H9 (cell line): ENCODE measurements around the gene SASS6. TPM values are rescaled to one million over a fixed set of nuclear protein-coding genes. Genes with fewer than 3 reads are reported as not detected.

Source experiments
- DNase-seq: peaks from one replicate; pipeline ENCODE4 v3.0.0-alpha.2; 2017
- H2AFZ ChIP-seq: one replicate; pipeline ENCODE4 v1.6.1; 2013; ENCODE audit warnings: mild to moderate bottlenecking, low read length, control low read depth, moderate library complexity
- H2AK5ac ChIP-seq: 2 replicates; pipeline ENCODE4 v1.6.1; 2013; ENCODE audit warnings: low read length, control low read depth, mixed read lengths; ENCODE audit not compliant: insufficient read length
- H2BK120ac ChIP-seq: one replicate; pipeline ENCODE4 v1.6.1; 2013; ENCODE audit warnings: low read depth, mild to moderate bottlenecking, low read length, control low read depth, inconsistent platforms; ENCODE audit not compliant: poor library complexity, severe bottlenecking
- H2BK12ac ChIP-seq: 2 replicates; pipeline ENCODE4 v1.6.1; 2013; ENCODE audit warnings: low read length, control low read depth, mixed read lengths, low read depth; ENCODE audit not compliant: insufficient read length
- H2BK15ac ChIP-seq: 2 replicates; pipeline ENCODE4 v1.6.1; 2013; ENCODE audit warnings: low read depth, low read length, control low read depth
- H2BK20ac ChIP-seq: one replicate; pipeline ENCODE4 v1.6.1; 2013; ENCODE audit warnings: low read depth, mild to moderate bottlenecking, low read length, control low read depth, inconsistent platforms; ENCODE audit not compliant: poor library complexity, severe bottlenecking
- H2BK5ac ChIP-seq: 2 replicates; pipeline ENCODE4 v1.6.1; 2013; ENCODE audit warnings: low read length, control low read depth, mixed read lengths; ENCODE audit not compliant: insufficient read length
- H3K14ac ChIP-seq: 2 replicates; pipeline ENCODE4 v1.6.1; 2013; ENCODE audit warnings: low read length, control low read depth; ENCODE audit not compliant: insufficient read depth
- H3K18ac ChIP-seq: 2 replicates; pipeline ENCODE4 v1.6.1; 2013; ENCODE audit warnings: low read depth, mild to moderate bottlenecking, mixed read lengths, low read length, control low read depth; ENCODE audit not compliant: insufficient read length
- H3K23ac ChIP-seq: 2 replicates; pipeline ENCODE4 v1.6.1; 2013; ENCODE audit warnings: low read length, control low read depth, mixed read lengths, low read depth; ENCODE audit not compliant: insufficient read length
- H3K23me2 ChIP-seq: 2 replicates; pipeline ENCODE4 v1.6.1; 2013; ENCODE audit warnings: low read depth, mild to moderate bottlenecking, mixed read lengths, low read length, control low read depth; ENCODE audit not compliant: insufficient read length, poor library complexity, severe bottlenecking
- H3K27ac ChIP-seq: 2 replicates; pipeline ENCODE4 v1.5.1; 2013; ENCODE audit warnings: low read length, control low read depth, mixed read lengths, low read depth; ENCODE audit not compliant: insufficient read length
- H3K27me3 ChIP-seq: 2 replicates; pipeline ENCODE4 v1.6.1; 2013; ENCODE audit warnings: low read length, control low read depth, inconsistent platforms; ENCODE audit not compliant: insufficient read depth
- H3K4ac ChIP-seq: 2 replicates; pipeline ENCODE4 v1.6.1; 2013; ENCODE audit warnings: low read depth, mild to moderate bottlenecking, control low read depth, inconsistent platforms, low read length, moderate library complexity
- H3K4me1 ChIP-seq: 2 replicates; pipeline ENCODE4 v1.6.1; 2013; ENCODE audit warnings: low read length, control low read depth, inconsistent platforms; ENCODE audit not compliant: insufficient read depth
- H3K4me2 ChIP-seq: 2 replicates; pipeline ENCODE4 v1.6.1; 2013; ENCODE audit warnings: low read length, control low read depth, mixed read lengths; ENCODE audit not compliant: insufficient read length, insufficient read depth
- H3K56ac ChIP-seq: 2 replicates; pipeline ENCODE4 v1.6.1; 2013; ENCODE audit warnings: low read depth, mild to moderate bottlenecking, mixed read lengths, low read length, control low read depth; ENCODE audit not compliant: insufficient read length
- H3K79me1 ChIP-seq: 2 replicates; pipeline ENCODE4 v1.6.1; 2013; ENCODE audit warnings: low read depth, mild to moderate bottlenecking, moderate library complexity, low read length, control low read depth, inconsistent platforms; ENCODE audit not compliant: insufficient read depth, poor library complexity, severe bottlenecking
- H3K79me2 ChIP-seq: 2 replicates; pipeline ENCODE4 v1.6.1; 2013; ENCODE audit warnings: low read length, control low read depth, inconsistent platforms; ENCODE audit not compliant: insufficient read depth
- H3K9ac ChIP-seq: 2 replicates; pipeline ENCODE4 v1.6.1; 2013; ENCODE audit warnings: low read length, control low read depth, mixed read lengths; ENCODE audit not compliant: insufficient read length; ENCODE audit errors: extremely low read depth
- H3K9me3 ChIP-seq: one replicate; pipeline ENCODE4 v1.6.1; 2013; ENCODE audit warnings: low read depth, low read length, inconsistent platforms; ENCODE audit not compliant: control insufficient read depth
- H3T11ph ChIP-seq: one replicate; pipeline ENCODE4 v1.6.1; 2013; ENCODE audit warnings: mild to moderate bottlenecking, low read length, control low read depth, inconsistent platforms
- H4K20me1 ChIP-seq: one replicate; pipeline ENCODE4 v1.6.1; 2013; ENCODE audit not compliant: control insufficient read depth, insufficient read length, insufficient read depth
- H4K5ac ChIP-seq: 2 replicates; pipeline ENCODE4 v1.6.1; 2013; ENCODE audit warnings: low read depth, mild to moderate bottlenecking, mixed read lengths, low read length, control low read depth; ENCODE audit not compliant: insufficient read length
- H4K8ac ChIP-seq: replicated peaks from 2 replicates; pipeline ENCODE4 v1.6.1; 2013; ENCODE audit warnings: low read length, control low read depth, mixed read lengths, low read depth; ENCODE audit not compliant: insufficient read length
- H4K91ac ChIP-seq: 2 replicates; pipeline ENCODE4 v1.6.1; 2013; ENCODE audit warnings: low read depth, mild to moderate bottlenecking, moderate library complexity, mixed read lengths, low read length, control low read depth; ENCODE audit not compliant: insufficient read length
- H3K27ac Mint-ChIP-seq, 3 experiments: 2 replicates in 2 of 3; 3 replicates in 1 of 3; pipeline ENCODE4 v1.8.0; 2020 to 2021; ENCODE audit warnings: mixed read lengths in 3 of 3, mild to moderate bottlenecking in 1 of 3, moderate library complexity in 1 of 3
- H3K27me3 Mint-ChIP-seq: 2 replicates; pipeline ENCODE4 v1.8.0; 2021; ENCODE audit warnings: low read depth, mild to moderate bottlenecking, moderate library complexity, mixed read lengths
- H3K36me3 Mint-ChIP-seq, 3 experiments: 2 replicates in 2 of 3; 3 replicates in 1 of 3; pipeline ENCODE4 v1.8.0; 2020 to 2021; ENCODE audit warnings: low read depth in 3 of 3, mixed read lengths in 3 of 3; ENCODE audit not compliant: insufficient read depth in 1 of 3
- H3K4me1 Mint-ChIP-seq, 2 experiments: 2 replicates each; pipeline ENCODE4 v1.8.0; 2020; ENCODE audit warnings: mixed read lengths in 2 of 2
- H3K4me3 Mint-ChIP-seq, 2 experiments: 2 replicates in 1 of 2; 3 replicates in 1 of 2; pipeline ENCODE4 v1.8.0; 2020 to 2021; ENCODE audit warnings: mild to moderate bottlenecking in 2 of 2, mixed read lengths in 2 of 2, moderate library complexity in 1 of 2
- H3K9me3 Mint-ChIP-seq, 2 experiments: 2 replicates in 1 of 2; 3 replicates in 1 of 2; pipeline ENCODE4 v1.8.0; 2020; ENCODE audit warnings: mild to moderate bottlenecking in 2 of 2, mixed read lengths in 2 of 2, moderate library complexity in 1 of 2
- CTCF ChIP-seq: fragments of 200-600 bp; sonication (generic); conservative IDR thresholded peaks from 3 replicates; pipeline ENCODE4 v1.8.0; 2021; ENCODE audit warnings: antibody characterized with exemption, mild to moderate bottlenecking
- WGBS: extraction: QIAGEN DNeasy Blood & Tissue Kit; methylation state at CpG from one replicate; pipeline ENCODE4 v1.1.7; 2013; ENCODE audit warnings: missing lambda C conversion rate, low lambda C conversion rate, mixed read lengths; ENCODE audit not compliant: insufficient read length; ENCODE audit errors: extremely low coverage; 5-methylcytosine and 5-hydroxymethylcytosine counted together
- total RNA-seq: library from RNA; stranded (reverse); gene quantifications from 2 replicates; pipeline ENCODE4 v1.2.1, GENCODE V29; 2021

The SASS6 gene
- total RNA-seq, 1 experiment from 2014 or later, result 15.2 TPM

DNA sequence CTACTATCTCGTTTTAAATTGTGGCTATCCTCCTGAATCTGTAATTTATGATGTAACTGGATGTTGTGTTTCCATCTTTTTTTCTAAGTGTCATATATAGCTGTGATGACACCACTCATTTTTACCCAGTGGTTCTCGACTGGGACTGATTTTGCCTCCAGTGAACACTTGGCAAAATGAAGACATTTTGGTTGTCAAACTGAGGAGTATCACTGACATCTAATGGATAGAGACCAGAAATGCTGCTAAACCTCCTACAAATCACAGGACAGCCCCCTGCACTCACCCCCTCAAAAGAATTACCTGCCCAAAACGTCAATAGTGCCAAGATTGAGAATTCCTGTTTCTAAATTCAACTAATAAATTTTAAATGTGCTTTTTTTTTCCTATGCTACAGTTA is 2.1 kb upstream of the SASS6 start:
- Mint-ChIP-seq H3K4me3 (no peak overlapping the region), H3K27ac (no peak overlapping the region), H3K4me1 (peaks cover 7 to 9% of the 10 kb centered on the region in 2 experiments), H3K9me3 (no peaks in the 10 kb centered on the region; a peak in 1 of 5 replicates), H3K36me3 (peaks cover 3 to 19% (median 18%) of the 10 kb centered on the region in 3 experiments; a peak in 6 of 7 replicates), H3K27me3 (no peaks in the 10 kb centered on the region)
- no peak overlapping the region for H2BK15ac ChIP-seq
- H3K23ac ChIP-seq, result no peak overlapping the region
- no peak overlapping the region for H3K4ac ChIP-seq
- no peak overlapping the region for H3K27ac ChIP-seq
- H3K9me3 ChIP-seq, result no peaks in the 10 kb centered on the region
- no peak for DNase-seq
- H3K14ac ChIP-seq, result no peak overlapping the region
- H3K23me2 ChIP-seq, result peaks cover 2% of the 10 kb centered on the region
- H3K4me1 ChIP-seq, result no peaks in the 10 kb centered on the region
- no peak overlapping the region for H4K8ac ChIP-seq
- H3T11ph ChIP-seq, result no peak overlapping the region
- H2AK5ac ChIP-seq, result no peak overlapping the region
- no peak overlapping the region for H2BK5ac ChIP-seq
- H2AFZ ChIP-seq, result no peak overlapping the region
- H4K20me1 ChIP-seq, result no peaks in the 10 kb centered on the region
- H3K9ac ChIP-seq, result no peak overlapping the region
- peaks cover 14% of the 10 kb centered on the region; the same call in 1 of the 2 replicates for H3K79me2 ChIP-seq
- WGBS, result no CpG with 5 or more reads among the region's 3 CpGs
- H4K5ac ChIP-seq, result no peak overlapping the region
- H2BK20ac ChIP-seq, result no peak overlapping the region
- no peak overlapping the region for H3K18ac ChIP-seq
- H3K27me3 ChIP-seq, result no peaks in the 10 kb centered on the region
- TF ChIP-seq CTCF, result no peak
- no peak overlapping the region for H4K91ac ChIP-seq
- H3K79me1 ChIP-seq, result peaks cover 8% of the 10 kb centered on the region
- no peak overlapping the region for H2BK12ac ChIP-seq
- H3K56ac ChIP-seq, result no peak overlapping the region
- no peak overlapping the region for H3K4me2 ChIP-seq
- no peak overlapping the region for H2BK120ac ChIP-seq
